Chondrocyte (in vitro differentiated cells): ENCODE measurements around the gene YAE1. TPM values are rescaled to one million over a fixed set of nuclear protein-coding genes. Genes with fewer than 3 reads are reported as not detected.
A peak's percentile ranks its signal among the peaks of the same experiment; 100 is the strongest.

ENCODE experiments used
- DNase-seq: peaks from one replicate; pipeline ENCODE4 v3.0.0; 2021; ENCODE audit warnings: mixed read lengths, low spot score
- H3K27ac Mint-ChIP-seq: one replicate; pipeline ENCODE4 v1.8.0; 2021; ENCODE audit warnings: mild to moderate bottlenecking, moderate library complexity, mixed read lengths; ENCODE audit not compliant: unreplicated experiment
- H3K27me3 Mint-ChIP-seq: 2 replicates; pipeline ENCODE4 v1.8.0; 2021; ENCODE audit warnings: low read depth, mixed read lengths
- H3K36me3 Mint-ChIP-seq: 2 replicates; pipeline ENCODE4 v1.8.0; 2021; ENCODE audit warnings: low read depth, mixed read lengths
- H3K4me1 Mint-ChIP-seq: 2 replicates; pipeline ENCODE4 v1.8.0; 2021; ENCODE audit warnings: low read depth, mild to moderate bottlenecking, mixed read lengths
- H3K4me3 Mint-ChIP-seq: one replicate; pipeline ENCODE4 v1.8.0; 2021; ENCODE audit warnings: mild to moderate bottlenecking, moderate library complexity, mixed read lengths; ENCODE audit not compliant: unreplicated experiment
- H3K9me3 Mint-ChIP-seq: 2 replicates; pipeline ENCODE4 v1.8.0; 2021; ENCODE audit warnings: low read depth, mixed read lengths
- total RNA-seq: library from RNA; stranded (reverse); gene quantifications from 3 replicates; pipeline ENCODE4 v1.2.1, GENCODE V29; 2021
- TF ChIP-seq, protein P1 (sequence below): fragments of 200-600 bp; sonication (generic); IDR thresholded peaks from 2 replicates; pipeline ENCODE4 v1.5.0; 2021; ENCODE audit warnings: antibody characterized with exemption, mild to moderate bottlenecking, moderate library complexity

YAE1 gene
- total RNA-seq, 1 donor from 2014 or later = 14.9 TPM

DNA sequence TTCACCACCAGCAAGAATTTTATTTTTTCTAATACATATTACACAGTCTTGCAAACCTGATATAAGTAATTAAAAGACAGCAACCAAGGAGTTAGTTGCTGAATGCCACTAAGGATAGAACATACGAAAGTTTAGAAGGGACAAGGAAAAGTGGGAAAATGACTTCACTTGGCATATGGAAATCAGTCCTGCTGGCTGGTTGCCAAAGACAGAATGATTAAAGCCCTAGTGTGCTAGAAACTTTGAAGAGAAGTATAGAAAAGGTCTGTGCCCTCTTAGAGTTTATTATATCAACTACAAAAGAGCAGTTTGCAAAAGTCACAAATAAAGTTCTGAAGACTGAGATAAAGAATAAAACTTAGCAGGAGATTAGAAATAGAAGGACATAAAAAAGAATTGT is 5.8 kb upstream of the YAE1 start:
- Mint-ChIP-seq H3K4me3 (no peak overlapping the region), H3K4me1 (peaks cover 1% of the 10 kb centered on the region), H3K27ac (no peak overlapping the region), H3K9me3 (no peaks in the 10 kb centered on the region), H3K36me3 (peaks cover 2% of the 10 kb centered on the region), H3K27me3 (peaks cover 11% of the 10 kb centered on the region)
- no peak for DNase-seq
- TF ChIP-seq, protein P1, sequence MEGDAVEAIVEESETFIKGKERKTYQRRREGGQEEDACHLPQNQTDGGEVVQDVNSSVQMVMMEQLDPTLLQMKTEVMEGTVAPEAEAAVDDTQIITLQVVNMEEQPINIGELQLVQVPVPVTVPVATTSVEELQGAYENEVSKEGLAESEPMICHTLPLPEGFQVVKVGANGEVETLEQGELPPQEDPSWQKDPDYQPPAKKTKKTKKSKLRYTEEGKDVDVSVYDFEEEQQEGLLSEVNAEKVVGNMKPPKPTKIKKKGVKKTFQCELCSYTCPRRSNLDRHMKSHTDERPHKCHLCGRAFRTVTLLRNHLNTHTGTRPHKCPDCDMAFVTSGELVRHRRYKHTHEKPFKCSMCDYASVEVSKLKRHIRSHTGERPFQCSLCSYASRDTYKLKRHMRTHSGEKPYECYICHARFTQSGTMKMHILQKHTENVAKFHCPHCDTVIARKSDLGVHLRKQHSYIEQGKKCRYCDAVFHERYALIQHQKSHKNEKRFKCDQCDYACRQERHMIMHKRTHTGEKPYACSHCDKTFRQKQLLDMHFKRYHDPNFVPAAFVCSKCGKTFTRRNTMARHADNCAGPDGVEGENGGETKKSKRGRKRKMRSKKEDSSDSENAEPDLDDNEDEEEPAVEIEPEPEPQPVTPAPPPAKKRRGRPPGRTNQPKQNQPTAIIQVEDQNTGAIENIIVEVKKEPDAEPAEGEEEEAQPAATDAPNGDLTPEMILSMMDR = no peak

DNA sequence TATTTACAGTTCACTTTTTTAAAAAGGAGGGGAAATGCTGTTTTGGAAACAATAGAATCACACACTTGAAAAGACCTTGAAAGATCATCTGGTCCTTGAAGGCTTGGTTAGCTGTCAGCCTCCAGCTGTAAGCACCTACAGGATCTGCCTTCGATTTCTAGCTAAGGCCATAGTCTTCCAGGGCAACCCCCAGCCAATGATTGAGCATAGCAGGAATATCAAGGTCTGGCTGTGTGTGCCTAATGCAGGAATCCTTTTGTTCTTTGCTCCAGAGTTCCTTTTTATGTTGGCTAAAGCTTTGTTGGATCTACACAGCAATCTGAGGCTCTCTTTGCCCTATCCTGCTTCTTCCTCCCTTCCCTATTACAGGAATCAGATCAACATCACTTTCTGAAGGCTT is 5.2 kb upstream of the YAE1 start:
- peaks cover 11% of the 10 kb centered on the region for H3K27me3 Mint-ChIP-seq
- no peak overlapping the region for H3K4me3 Mint-ChIP-seq

GRCh38 chr7:39565538-39565937 is 666 bp upstream of the YAE1 start:
- no peaks in the 10 kb centered on the region for H3K9me3 Mint-ChIP-seq
- H3K27ac Mint-ChIP-seq = peak overlapping the region; percentile 93
- no peaks in the 10 kb centered on the region for H3K36me3 Mint-ChIP-seq
- H3K27me3 Mint-ChIP-seq = peaks cover 2% of the 10 kb centered on the region
- peak overlapping the region; percentile 97 for H3K4me3 Mint-ChIP-seq
- H3K4me1 Mint-ChIP-seq = peaks cover 18% of the 10 kb centered on the region
- no peak for DNase-seq
- TF ChIP-seq, protein P1 = no peak

More for the DNA sequence above, 5.2 kb upstream of the YAE1 start:
- TF ChIP-seq, protein P1 = no peak
- Mint-ChIP-seq H3K36me3 (peaks cover 2% of the 10 kb centered on the region), H3K4me1 (peaks cover 6% of the 10 kb centered on the region), H3K27ac (no peak overlapping the region), H3K9me3 (no peaks in the 10 kb centered on the region)
- no peak for DNase-seq

- no peak for DNase-seq
- Mint-ChIP-seq H3K27ac (no peak overlapping the region), H3K36me3 (peaks cover 4% of the 10 kb centered on the region), H3K4me1 (peaks cover 18% of the 10 kb centered on the region), H3K27me3 (no peaks in the 10 kb centered on the region), H3K9me3 (no peaks in the 10 kb centered on the region), H3K4me3 (peak overlapping the region; percentile 97)
- TF ChIP-seq, protein P1 = no peak
These were observed 1.1 kb downstream of the YAE1 start for GRCh38 chr7:39567294-39567693.

DNA sequence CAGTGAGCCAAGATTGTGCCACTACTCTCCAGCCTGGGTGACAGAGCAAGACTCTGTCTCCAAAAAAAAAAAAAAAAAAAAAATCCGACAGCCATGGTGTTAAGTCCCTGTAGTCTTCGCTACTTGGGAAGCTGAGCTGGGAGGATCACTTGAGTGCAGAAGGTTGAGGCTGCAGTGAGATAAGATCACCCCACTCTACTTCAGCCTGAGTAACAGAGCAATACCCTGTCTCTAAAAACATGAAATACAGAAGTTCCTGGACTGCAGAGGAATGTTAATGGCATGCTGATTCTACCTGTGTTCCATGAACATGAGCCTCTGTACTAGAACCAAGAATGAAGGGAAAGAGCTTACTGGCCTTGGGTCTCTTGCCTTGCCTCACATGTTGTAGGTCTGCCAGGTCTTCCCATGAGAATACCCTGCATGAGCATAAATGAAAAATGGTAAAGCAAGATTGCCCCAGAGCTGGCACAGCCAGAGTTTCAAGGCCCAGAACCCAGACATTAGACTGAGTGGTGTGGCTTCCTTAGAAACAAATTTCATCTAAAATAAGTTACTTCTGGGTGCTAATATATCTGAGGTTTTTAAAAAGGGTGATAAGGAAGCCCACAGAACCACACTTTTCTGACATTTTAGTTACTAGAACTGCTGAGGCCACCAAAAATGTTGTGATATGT is 8.6 kb downstream of the YAE1 start:
- no peaks in the 10 kb centered on the region for H3K4me1 Mint-ChIP-seq
- no peak overlapping the region for H3K27ac Mint-ChIP-seq

More for the DNA sequence above, 8.6 kb downstream of the YAE1 start:
- no peaks in the 10 kb centered on the region for H3K27me3 Mint-ChIP-seq
- H3K36me3 Mint-ChIP-seq = peaks cover 7% of the 10 kb centered on the region
- H3K9me3 Mint-ChIP-seq = no peaks in the 10 kb centered on the region
- TF ChIP-seq, protein P1 = no peak
- no peak for DNase-seq
- no peak overlapping the region for H3K4me3 Mint-ChIP-seq
